Hepatocyte (in vitro differentiated cells): ENCODE data around the gene LILRB5.
"Not testable (repeated sequence)": the region's sequence is repeated elsewhere in the genome, so short reads cannot be mapped to it uniquely, and the experiment has no call there.

Experiments used
- EZH2 ChIP-seq: fragments of 200-600 bp; sonication (generic); IDR thresholded peaks from 2 replicates; pipeline ENCODE4 v1.6.1; 2016; ENCODE audit warnings: antibody characterized with exemption, mild to moderate bottlenecking, borderline replicate concordance
- EZH2phosphoT487 ChIP-seq: fragments of 200-600 bp; sonication (generic); IDR thresholded peaks from one replicate; pipeline ENCODE4 v1.6.1; 2018; ENCODE audit warnings: antibody characterized with exemption, mild to moderate bottlenecking, low read depth, moderate library complexity; ENCODE audit not compliant: unreplicated experiment, severe bottlenecking
- TF ChIP-seq, protein P1 (sequence below): fragments of 200-600 bp; sonication (generic); IDR thresholded peaks from 2 replicates; pipeline ENCODE4 v1.5.1; 2016; ENCODE audit warnings: antibody characterized with exemption, mild to moderate bottlenecking; ENCODE audit not compliant: poor library complexity

- TF ChIP-seq, protein P1, sequence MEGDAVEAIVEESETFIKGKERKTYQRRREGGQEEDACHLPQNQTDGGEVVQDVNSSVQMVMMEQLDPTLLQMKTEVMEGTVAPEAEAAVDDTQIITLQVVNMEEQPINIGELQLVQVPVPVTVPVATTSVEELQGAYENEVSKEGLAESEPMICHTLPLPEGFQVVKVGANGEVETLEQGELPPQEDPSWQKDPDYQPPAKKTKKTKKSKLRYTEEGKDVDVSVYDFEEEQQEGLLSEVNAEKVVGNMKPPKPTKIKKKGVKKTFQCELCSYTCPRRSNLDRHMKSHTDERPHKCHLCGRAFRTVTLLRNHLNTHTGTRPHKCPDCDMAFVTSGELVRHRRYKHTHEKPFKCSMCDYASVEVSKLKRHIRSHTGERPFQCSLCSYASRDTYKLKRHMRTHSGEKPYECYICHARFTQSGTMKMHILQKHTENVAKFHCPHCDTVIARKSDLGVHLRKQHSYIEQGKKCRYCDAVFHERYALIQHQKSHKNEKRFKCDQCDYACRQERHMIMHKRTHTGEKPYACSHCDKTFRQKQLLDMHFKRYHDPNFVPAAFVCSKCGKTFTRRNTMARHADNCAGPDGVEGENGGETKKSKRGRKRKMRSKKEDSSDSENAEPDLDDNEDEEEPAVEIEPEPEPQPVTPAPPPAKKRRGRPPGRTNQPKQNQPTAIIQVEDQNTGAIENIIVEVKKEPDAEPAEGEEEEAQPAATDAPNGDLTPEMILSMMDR, result not testable (repeated sequence)
- TF ChIP-seq EZH2phosphoT487, EZH2: not testable (repeated sequence)
Observed at GRCh38 chr19:54242646-54243045, 14.4 kb downstream of the LILRB5 start, which contains the start of gene LILRA6.
